ENCODE data around the gene C1QTNF5.

The C1QTNF5 gene

GRCh38 chr11:119338318-119338890, 2.3 kb downstream of the C1QTNF5 start:
- peak; percentile 83 for DNase-seq (ENCODE audit: low spot score)

DNA sequence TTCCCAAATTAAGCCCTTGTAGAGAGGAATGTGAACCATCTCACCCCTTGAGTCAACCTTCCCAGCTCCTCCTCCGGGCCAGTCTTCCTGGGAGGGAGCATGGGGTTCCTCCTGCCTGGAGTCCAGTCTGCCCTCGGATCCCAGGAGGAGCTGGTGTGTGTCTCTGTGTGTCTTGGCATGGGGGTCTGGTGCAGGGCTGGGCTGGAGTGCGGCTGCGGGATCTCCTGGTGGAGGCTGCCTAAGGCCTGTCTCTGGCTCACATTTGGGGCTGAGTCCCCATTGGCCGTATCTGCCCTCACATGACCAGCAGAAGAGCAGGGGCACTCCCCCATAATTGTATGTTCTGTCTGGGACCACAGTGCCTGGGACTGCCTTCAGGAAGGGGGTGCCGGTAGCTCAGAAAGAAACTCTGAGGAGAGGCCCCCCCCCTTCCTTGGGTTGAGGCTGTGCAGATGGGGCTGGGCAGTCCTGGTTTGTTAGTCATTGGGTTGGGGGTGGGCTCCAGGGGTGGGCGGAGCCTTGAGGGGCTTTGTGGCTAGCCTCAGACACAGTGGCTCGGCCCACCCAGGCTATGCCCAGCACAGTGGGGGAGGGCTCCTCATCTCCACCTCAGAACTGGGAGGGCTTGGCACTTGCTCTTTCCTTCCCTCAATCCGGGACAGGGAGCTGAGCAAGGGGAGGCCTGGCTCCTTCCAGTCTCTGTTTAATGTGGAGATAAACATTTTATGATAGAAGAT, 2.9 kb downstream of the C1QTNF5 start:
- DNase-seq (ENCODE audit: low spot score) = peak; percentile 40

- DNase-seq (ENCODE audit: low spot score) = no peak
Measured at GRCh38 chr11:119336744-119337469, 3.8 kb downstream of the C1QTNF5 start.

- DNase-seq (ENCODE audit: low spot score) = no peak
Measured at GRCh38 chr11:119335655-119336543, 4.8 kb downstream of the C1QTNF5 start.

DNA sequence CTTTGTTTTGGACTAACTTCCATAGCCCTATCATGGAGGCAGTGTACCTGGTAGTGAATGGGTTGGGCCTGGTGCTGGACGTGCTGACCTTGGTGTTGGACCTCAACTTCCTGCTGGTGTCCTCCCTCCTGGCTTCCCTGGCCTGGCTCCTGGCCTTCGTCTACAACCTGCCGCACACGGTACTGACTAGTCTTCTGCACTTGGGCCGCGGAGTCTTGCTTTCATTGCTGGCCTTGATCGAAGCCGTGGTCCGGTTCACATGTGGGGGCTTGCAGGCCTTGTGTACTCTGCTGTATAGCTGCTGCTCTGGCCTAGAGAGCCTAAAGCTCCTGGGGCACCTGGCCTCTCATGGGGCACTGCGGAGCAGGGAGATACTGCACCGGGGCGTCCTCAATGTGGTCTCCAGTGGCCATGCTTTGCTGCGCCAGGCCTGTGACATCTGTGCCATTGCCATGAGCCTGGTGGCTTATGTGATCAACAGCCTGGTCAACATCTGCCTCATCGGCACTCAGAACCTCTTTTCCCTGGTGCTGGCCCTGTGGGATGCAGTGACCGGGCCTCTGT, 5.5 kb downstream of the C1QTNF5 start:
- DNase-seq (ENCODE audit: low spot score) = no peak

DNA sequence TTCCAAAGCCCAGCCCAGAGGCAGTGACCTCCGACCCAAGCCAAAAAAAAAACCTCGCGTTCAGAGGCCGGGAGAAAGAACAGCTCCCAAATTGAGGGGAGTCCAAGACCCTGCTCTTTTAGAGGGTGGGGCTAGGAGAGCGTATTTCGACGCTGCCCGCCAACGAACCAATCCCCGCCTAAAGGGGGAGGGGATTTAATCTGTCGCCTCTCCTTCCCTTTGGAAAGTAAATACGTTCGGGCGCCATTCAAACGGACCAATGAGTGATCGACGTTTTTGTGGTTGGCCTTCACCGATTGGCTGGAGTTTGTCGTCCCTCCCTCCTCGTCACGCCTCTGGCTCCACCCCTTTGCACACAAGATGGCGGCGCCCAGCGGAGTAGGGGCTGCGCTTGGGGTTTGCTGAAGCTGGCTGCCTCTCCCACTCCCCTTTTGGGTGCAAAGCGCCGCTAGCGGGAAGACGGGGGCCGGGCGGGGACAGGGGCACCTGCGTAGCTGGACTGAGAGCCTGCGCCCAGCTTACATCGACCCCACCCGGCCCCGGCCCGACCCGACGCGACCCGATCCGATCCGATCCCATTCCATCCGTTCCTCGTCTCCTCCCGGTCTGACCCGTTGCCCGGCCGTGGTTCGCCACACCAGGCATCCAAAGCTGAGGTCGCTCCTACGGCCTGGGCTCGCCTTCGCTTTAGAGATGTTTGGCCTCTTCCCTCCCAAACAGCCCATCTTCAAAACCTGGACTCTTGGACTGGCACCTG, 6.3 kb downstream of the C1QTNF5 start, which contains the start of gene RNF26:
Gene RNF26 (plus strand): TSS at position 354 of the 757 bp plus-strand sequence. CDS start 596 bp downstream, outside the sequence.
- DNase-seq (ENCODE audit: low spot score) = peak; percentile 99

GRCh38 chr11:119332111-119332765, 8.4 kb downstream of the C1QTNF5 start:
- no peak for DNase-seq (ENCODE audit: low spot score)

GRCh38 chr11:119330237-119330636, 10.4 kb downstream of the C1QTNF5 start:
- no peak for DNase-seq (ENCODE audit: low spot score)

GRCh38 chr11:119329320-119329719, 11.4 kb downstream of the C1QTNF5 start:
- no peak for DNase-seq (ENCODE audit: low spot score)

DNA sequence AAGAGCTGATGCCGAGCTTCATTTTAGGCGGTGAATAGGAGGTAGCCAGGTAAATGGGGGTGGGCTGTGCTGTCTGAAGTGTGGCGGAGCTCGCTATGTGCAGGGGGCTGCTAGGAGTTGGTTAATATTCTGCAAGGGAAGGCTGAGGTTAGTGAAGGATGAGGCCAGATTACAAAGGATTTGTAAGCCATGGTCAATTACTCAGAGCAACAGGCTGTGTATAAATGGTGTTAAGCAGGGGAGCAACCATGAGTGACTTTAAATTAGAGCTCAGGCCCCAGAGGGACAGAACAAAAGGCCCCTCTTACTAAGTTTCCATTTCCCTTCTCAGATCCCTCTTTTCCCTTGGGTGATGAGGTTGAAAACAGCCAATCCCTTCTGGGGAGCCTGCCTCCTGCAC, 16.5 kb downstream of the C1QTNF5 start:
- no peak for DNase-seq (ENCODE audit: low spot score)

DNA sequence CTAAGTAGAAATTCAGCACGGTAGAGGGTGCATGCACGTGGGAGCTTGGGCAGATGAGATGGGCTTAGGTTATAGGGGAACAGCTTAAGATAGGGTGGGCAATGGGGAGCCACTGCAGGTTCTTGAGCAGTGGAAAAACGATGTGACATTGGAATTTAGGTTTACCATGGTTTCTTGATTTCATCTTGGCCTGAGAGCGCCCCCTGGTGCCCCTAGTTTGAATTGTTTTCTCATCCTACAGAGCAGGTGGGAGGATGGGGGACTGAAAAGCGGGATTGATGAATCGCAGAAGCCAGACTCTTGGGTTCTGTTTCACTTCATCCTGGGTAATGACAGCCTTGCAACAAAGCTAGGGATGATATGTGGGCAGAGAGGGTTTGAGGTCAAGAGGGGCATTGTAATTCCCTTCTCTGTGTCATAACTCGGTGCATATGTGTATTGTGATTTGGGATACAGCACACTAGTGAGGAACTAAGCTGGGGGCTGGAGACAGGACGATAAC, 17.1 kb downstream of the C1QTNF5 start:
- DNase-seq (ENCODE audit: low spot score) = peak; percentile 80

GRCh38 chr11:119322921-119323531, 17.7 kb downstream of the C1QTNF5 start:
- no peak for DNase-seq (ENCODE audit: low spot score)

DNA sequence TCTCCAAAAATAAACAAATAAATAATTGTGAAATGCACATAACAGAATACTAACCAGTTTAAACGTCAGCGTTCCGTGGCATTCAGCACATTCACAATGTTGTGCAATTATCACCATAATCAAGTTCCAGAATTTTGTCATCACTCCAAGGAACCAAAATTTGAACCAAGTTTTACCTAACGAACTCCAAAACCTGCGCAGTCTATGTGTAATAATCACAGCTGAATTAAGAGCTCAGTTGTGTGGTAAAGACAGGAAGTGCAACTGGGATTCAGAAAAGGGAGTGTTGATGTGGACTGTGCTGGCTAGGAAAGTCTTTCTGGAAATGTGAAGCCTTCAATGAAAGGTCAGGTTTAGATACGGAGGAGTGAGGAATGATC, 18.3 kb downstream of the C1QTNF5 start:
- DNase-seq (ENCODE audit: low spot score) = no peak

- peak; percentile 60 for DNase-seq (ENCODE audit: low spot score)
Measured at GRCh38 chr11:119320776-119321524, 19.7 kb downstream of the C1QTNF5 start.

DNA sequence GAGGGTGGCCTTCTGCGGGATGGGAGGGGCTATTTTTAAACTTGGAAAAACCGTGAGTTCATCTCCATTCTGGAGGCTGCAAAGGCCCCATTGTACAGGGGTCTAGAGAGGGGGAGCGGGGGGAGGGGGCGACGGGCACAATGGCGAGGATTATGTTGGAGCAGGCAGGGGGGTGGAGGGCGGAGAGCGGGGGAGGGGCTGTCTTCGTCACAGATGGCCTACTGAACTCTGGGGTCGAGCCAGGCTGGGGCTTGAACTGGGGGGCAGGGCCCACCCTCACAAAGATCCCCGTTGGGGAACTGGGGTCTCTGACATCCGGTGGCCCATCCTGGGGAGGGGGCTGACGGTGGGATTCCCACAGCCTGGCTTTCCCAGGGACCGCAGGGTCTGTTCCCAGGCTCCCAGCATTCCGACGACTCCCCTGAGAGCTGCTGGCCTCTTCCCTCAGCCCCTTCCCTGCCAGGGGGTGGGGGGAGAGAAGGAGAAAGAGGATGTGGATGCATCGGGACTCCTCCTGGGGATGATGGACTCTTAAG, 20.4 kb downstream of the C1QTNF5 start:
- DNase-seq (ENCODE audit: low spot score) = no peak

DNA sequence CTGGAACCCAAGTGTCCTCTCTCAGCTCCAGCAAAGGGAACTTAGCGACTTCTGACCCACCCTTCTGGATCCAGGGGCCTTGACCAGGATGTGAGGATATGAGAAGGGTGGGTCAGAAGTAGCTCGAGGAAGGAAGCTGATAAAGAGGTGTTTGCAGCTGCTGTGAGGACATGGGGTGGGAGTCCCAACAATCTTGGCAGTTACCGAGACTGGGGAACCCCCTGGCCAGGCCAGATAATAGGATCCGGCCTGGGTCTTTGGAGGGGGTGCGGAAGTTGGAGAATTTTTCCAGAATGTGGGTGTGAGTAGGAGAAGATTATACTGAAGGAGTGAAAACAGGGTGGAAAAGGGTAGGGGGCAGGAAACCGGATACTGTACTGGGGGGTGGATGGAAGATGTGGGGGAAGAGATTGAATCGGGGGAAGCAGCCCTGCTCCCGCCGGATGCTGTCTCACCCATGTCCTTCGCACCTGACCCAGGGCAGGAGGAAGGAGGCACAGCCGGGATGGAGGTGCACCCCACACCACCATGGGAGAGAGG, 20.9 kb downstream of the C1QTNF5 start:
- no peak for DNase-seq (ENCODE audit: low spot score)

DNA sequence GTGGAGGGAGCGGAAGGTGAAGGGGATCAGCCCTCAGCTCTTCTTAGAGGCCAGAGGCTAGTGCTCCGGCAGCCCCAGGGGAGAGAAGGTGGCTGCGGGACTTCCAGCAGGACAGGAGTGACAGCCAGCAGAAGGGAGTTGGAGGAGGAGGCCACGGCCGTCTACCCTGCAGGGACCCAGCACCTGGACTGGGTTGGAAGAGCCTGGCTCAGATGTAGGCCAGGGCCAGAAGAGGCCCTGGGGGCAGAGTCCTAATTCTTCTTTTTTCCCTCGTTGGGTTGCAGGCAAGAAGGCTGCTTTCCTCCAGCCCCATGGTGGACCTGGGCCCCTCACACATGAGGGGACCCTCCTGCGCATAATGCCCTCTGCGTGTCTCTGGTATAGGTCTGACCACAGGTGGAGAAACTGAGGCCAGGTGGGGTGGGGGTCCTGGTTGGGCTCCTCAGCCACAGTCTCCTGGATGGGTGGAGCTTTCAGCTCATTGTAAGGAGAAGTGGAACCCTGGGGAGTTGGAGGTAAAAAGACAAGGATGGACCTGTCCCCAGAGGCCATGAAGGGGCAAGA, 21.5 kb downstream of the C1QTNF5 start:
- DNase-seq (ENCODE audit: low spot score) = no peak

Measured in NAMALWA (cell line).